K562 (cell line): ENCODE data around the gene UCP3. TPM values are rescaled to one million over a fixed set of nuclear protein-coding genes. Genes with fewer than 3 reads are reported as not detected.

Experiments
- ARID2 ChIP-seq: fragments of 450-650 bp; IDR thresholded peaks from 2 replicates; pipeline ENCODE4 v1.6.1; 2017; ENCODE audit warnings: antibody characterized with exemption, mild to moderate bottlenecking
- ATF7 ChIP-seq: fragments of 450-650 bp; IDR thresholded peaks from 2 replicates; pipeline ENCODE4 v1.7.1; 2014; ENCODE audit warnings: mild to moderate bottlenecking, moderate library complexity
- CHD1 ChIP-seq: fragments of 200-600 bp; sonication (generic); IDR thresholded peaks from one replicate; pipeline ENCODE4 v1.6.1; 2012; ENCODE audit warnings: mild to moderate bottlenecking, moderate library complexity, low read length, inconsistent platforms
- CSDE1 ChIP-seq, 2 experiments: fragments of 450-650 bp; IDR thresholded peaks; 2 replicates each; pipeline ENCODE4 v1.6.1; 2016; ENCODE audit warnings: mild to moderate bottlenecking in 1 of 2
- CTBP1 ChIP-seq: fragments of 450-650 bp; IDR thresholded peaks from 2 replicates; pipeline ENCODE4 v1.6.1; 2016; ENCODE audit warnings: borderline replicate concordance
- EP300 ChIP-seq: IDR thresholded peaks from 2 replicates; pipeline ENCODE4 v1.6.1; 2012; ENCODE audit warnings: low read length, improper control_type of control experiment
- FOSL1 ChIP-seq: fragments of 200-800 bp; sonication (Bioruptor generic); conservative IDR thresholded peaks from 2 replicates; pipeline ENCODE4 v1.6.1; 2016; ENCODE audit warnings: missing genetic modification characterization, missing compliant biosample characterization
- GMEB1 ChIP-seq: fragments of 250-450 bp; sonication (Bioruptor Pico); IDR thresholded peaks from 2 replicates; pipeline ENCODE4 v1.4.0; 2020; ENCODE audit warnings: mild to moderate bottlenecking
- HDAC2 ChIP-seq: fragments of 450-650 bp; IDR thresholded peaks from 2 replicates; pipeline ENCODE4 v1.6.1; 2016; ENCODE audit warnings: mild to moderate bottlenecking
- HNRNPL ChIP-seq: fragments of 200-400 bp; formaldehyde crosslinking; IDR thresholded peaks from 2 replicates; pipeline ENCODE4 v1.6.1; 2017; ENCODE audit warnings: low read depth, mild to moderate bottlenecking, low read length
- KDM1A ChIP-seq, 2 experiments: fragments of 450-650 bp; IDR thresholded peaks; 2 replicates each; pipeline ENCODE4 v1.6.1; 2016; ENCODE audit warnings: mild to moderate bottlenecking in 2 of 2
- LCOR ChIP-seq: sonication (generic); formaldehyde crosslinking; IDR thresholded peaks from 2 replicates; pipeline ENCODE4 v1.8.0; 2022; ENCODE audit warnings: mild to moderate bottlenecking, missing genetic modification reagents
- MEIS2 ChIP-seq: fragments of 450-650 bp; IDR thresholded peaks from 2 replicates; pipeline ENCODE4 v1.6.1; 2014; ENCODE audit warnings: mild to moderate bottlenecking; ENCODE audit not compliant: partially characterized antibody
- NCOA1 ChIP-seq: fragments of 450-650 bp; IDR thresholded peaks from 2 replicates; pipeline ENCODE4 v1.6.1; 2016; ENCODE audit warnings: low read depth
- NFIC ChIP-seq: fragments of 450-650 bp; IDR thresholded peaks from 2 replicates; pipeline ENCODE4 v1.6.1; 2017; ENCODE audit warnings: mild to moderate bottlenecking, inconsistent platforms
- NFIX ChIP-seq: fragments of 250-450 bp; sonication (Bioruptor Pico); IDR thresholded peaks from 2 replicates; pipeline ENCODE4 v1.4.0; 2020; ENCODE audit warnings: low read depth, mild to moderate bottlenecking, moderate library complexity
- PRDM10 ChIP-seq: fragments of 450-650 bp; IDR thresholded peaks from 2 replicates; pipeline ENCODE4 v1.6.1; 2018; ENCODE audit not compliant: partially characterized antibody
- RCOR1 ChIP-seq, 2 experiments: IDR thresholded peaks; 2 replicates each; pipeline ENCODE4 v1.6.1; 2012; ENCODE audit warnings: low read depth in 2 of 2, low read length in 2 of 2, borderline replicate concordance in 1 of 2, improper control_type of control experiment in 1 of 2
- SREBF1 ChIP-seq: fragments of 150-350 bp; IDR thresholded peaks from 2 replicates; pipeline ENCODE4 v1.6.1; 2014; ENCODE audit warnings: antibody characterized with exemption, low read depth, low read length, borderline replicate concordance
- TAL1 ChIP-seq: fragments of 450-650 bp; IDR thresholded peaks from 2 replicates; pipeline ENCODE4 v1.6.1; 2016; ENCODE audit warnings: mild to moderate bottlenecking
- TCF7 ChIP-seq: sonication (generic); IDR thresholded peaks from 2 replicates; pipeline ENCODE4 v1.6.1; 2016; ENCODE audit warnings: antibody characterized with exemption, borderline replicate concordance
- TEAD1 ChIP-seq, 2 experiments: fragments of 450-650 bp in 1 of 2; sonication (generic) in 1 of 2; formaldehyde crosslinking; IDR thresholded peaks; 2 replicates each; pipeline versions ENCODE4 v1.4.0 to v1.8.0; 2020 to 2022; ENCODE audit warnings: mild to moderate bottlenecking in 2 of 2, missing genetic modification reagents in 1 of 2
- XRCC3 ChIP-seq: fragments of 450-650 bp; IDR thresholded peaks from 2 replicates; pipeline ENCODE4 v1.6.1; 2017; ENCODE audit warnings: mild to moderate bottlenecking, moderate library complexity
- polyA plus RNA-seq, 8 experiments: library from polyadenylated mRNA; depleted of rRNA in 4 of 8; stranded (reverse) in 5 of 8; unstranded in 3 of 8; fragments of >200 nt; fragmentation: Nextera tagmentation in 2 of 8; fragmentation: Illumina TruSeq in 1 of 8; extraction: Ambion mirVana in 2 of 8; extraction: Trizol in 1 of 8; gene quantifications; 2 replicates each; pipeline versions ENCODE4 v1.2.1 to v1.2.3, GENCODE V29; 2011 to 2014; ENCODE audit warnings: inconsistent platforms in 1 of 8, missing spikeins in 1 of 8
- total RNA-seq, 7 experiments: library from RNA; depleted of rRNA in 6 of 7; stranded (reverse); fragments of >200 nt in 6 of 7; fragmentation: Illumina TruSeq in 2 of 7; extraction: Trizol in 2 of 7; gene quantifications; 2 replicates each; pipeline versions ENCODE4 v1.2.1 to v1.2.3, GENCODE V29; 2011 to 2021; ENCODE audit warnings: low replicate concordance in 1 of 7
- TF ChIP-seq, protein P1 (sequence below): fragments of 250-450 bp; sonication (Bioruptor Pico); IDR thresholded peaks from 2 replicates; pipeline ENCODE4 v1.5.0; 2020; ENCODE audit warnings: mild to moderate bottlenecking

UCP3 gene
- total and polyA plus RNA-seq, 9 of the 15 experiments (the other 6 are each of a cell fraction or from before 2014, with no cell fraction given), result 0.05 to 0.65 (median 0.25) TPM; not detected in 2

- TF ChIP-seq CTBP1 (peak; percentile 93), CHD1 (no peak), HDAC2 (0 out of 2 replicates have a peak, but pooled peaks have one; percentile 24), MEIS2 (peak; percentile 19), ATF7 (peak; percentile 39; the same call in 1 of the 2 replicates), NFIX (CRISPR knock-in tag) (peak; percentile 76), ARID2 (no peak), XRCC3 (no peak), KDM1A (IDR thresholded peaks at IDR 0.05) (peak in 1 of 2 experiments; percentile 28; a peak in 1 of 4 replicates), TCF7 (no peak), CSDE1 (IDR thresholded peaks at IDR 0.05) (no peak), GMEB1 (CRISPR knock-in tag) (no peak), RCOR1 (IDR thresholded peaks at IDR 0.05; ENCODE audit: borderline replicate concordance in 1 of 2, low read depth in 2 of 2, low read length in 2 of 2) (peak in 1 of 2 experiments; percentile 73; a peak in 1 of 4 replicates), HNRNPL (no peak), EP300 (peak; percentile 24; the same call in 1 of the 2 replicates), TEAD1 (CRISPR knock-in tag; IDR thresholded peaks at IDR 0.05) (no peak), TAL1 (no peak), PRDM10 (no peak), NFIC (peak; percentile 98), NCOA1 (no peak), SREBF1 (no peak), FOSL1 (tag) (peak; percentile 70), LCOR (no peak)
- TF ChIP-seq, protein P1, sequence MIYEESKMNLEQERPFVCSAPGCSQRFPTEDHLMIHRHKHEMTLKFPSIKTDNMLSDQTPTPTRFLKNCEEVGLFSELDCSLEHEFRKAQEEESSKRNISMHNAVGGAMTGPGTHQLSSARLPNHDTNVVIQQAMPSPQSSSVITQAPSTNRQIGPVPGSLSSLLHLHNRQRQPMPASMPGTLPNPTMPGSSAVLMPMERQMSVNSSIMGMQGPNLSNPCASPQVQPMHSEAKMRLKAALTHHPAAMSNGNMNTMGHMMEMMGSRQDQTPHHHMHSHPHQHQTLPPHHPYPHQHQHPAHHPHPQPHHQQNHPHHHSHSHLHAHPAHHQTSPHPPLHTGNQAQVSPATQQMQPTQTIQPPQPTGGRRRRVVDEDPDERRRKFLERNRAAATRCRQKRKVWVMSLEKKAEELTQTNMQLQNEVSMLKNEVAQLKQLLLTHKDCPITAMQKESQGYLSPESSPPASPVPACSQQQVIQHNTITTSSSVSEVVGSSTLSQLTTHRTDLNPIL (CRISPR knock-in tag), result no peak
Observed at GRCh38 chr11:74024261-74025029, 15.6 kb upstream of the UCP3 start (continued).
